GM12801 (cell line): ENCODE data around the gene RNF167.

Source experiments
- TF ChIP-seq, protein P1 (sequence below): IDR thresholded peaks from one replicate; pipeline ENCODE4 v1.5.1; 2011; ENCODE audit warnings: control low read depth; ENCODE audit not compliant: insufficient read length; ENCODE audit errors: extremely low read depth

RNF167 gene

DNA sequence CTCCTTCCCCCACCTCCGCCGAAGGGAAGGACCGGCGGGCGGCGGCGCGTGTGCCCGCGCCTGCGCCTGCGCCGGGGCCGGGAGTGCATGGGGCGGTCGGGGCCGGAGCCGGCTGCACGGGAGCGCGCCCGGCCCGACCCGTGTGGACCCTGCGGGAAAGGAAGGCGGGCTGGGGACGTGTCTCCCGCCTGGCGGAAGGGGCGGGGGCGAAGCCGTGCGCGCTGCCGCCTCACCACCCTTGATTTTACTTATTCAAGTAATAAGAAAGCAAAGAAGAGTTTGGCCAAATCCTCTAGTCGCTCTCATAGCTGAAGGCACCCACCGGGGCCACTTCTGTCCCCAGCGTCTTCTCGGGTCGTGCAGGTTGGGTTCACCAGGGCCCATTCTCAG is 8.9 kb downstream of the RNF167 start:
- TF ChIP-seq, protein P1, sequence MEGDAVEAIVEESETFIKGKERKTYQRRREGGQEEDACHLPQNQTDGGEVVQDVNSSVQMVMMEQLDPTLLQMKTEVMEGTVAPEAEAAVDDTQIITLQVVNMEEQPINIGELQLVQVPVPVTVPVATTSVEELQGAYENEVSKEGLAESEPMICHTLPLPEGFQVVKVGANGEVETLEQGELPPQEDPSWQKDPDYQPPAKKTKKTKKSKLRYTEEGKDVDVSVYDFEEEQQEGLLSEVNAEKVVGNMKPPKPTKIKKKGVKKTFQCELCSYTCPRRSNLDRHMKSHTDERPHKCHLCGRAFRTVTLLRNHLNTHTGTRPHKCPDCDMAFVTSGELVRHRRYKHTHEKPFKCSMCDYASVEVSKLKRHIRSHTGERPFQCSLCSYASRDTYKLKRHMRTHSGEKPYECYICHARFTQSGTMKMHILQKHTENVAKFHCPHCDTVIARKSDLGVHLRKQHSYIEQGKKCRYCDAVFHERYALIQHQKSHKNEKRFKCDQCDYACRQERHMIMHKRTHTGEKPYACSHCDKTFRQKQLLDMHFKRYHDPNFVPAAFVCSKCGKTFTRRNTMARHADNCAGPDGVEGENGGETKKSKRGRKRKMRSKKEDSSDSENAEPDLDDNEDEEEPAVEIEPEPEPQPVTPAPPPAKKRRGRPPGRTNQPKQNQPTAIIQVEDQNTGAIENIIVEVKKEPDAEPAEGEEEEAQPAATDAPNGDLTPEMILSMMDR: no peak

DNA sequence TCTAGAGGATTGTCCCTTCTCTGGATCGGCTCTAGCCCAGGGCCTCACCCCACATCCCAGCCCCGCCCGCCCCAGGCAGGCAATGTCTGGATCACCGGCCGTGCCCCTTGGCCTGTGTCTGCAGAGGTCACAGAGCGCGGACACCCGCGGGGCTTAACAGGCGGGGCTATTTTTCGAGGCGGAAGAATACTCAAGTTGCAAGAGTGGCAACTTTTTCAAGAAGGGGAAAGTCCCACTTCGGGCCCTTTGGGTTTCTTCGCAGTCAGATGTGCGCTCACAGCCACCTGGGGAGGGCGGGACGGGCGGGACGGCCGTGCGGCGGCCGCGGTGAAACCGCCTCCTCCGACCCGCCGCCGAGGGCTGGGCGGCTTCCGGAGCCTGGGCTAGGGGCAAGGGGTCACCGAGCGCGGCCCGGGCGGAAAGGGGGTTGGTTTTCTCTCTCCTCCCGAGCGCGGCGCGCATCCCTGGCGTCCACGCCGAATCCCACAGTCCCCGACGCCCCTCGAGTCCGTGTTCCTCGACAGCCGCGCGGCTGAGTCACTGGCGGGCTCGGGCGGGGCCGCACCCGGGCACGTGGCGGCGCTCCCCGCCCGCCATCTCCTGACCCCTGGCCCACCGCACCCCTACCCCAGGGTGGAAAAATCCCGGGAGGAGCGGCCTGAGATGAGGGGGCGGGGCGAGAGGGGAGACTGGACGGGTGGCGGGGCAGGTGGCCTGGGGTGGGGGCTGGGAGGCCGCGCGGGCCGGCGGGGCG is 9.4 kb downstream of the RNF167 start:
- TF ChIP-seq, protein P1: no peak

DNA sequence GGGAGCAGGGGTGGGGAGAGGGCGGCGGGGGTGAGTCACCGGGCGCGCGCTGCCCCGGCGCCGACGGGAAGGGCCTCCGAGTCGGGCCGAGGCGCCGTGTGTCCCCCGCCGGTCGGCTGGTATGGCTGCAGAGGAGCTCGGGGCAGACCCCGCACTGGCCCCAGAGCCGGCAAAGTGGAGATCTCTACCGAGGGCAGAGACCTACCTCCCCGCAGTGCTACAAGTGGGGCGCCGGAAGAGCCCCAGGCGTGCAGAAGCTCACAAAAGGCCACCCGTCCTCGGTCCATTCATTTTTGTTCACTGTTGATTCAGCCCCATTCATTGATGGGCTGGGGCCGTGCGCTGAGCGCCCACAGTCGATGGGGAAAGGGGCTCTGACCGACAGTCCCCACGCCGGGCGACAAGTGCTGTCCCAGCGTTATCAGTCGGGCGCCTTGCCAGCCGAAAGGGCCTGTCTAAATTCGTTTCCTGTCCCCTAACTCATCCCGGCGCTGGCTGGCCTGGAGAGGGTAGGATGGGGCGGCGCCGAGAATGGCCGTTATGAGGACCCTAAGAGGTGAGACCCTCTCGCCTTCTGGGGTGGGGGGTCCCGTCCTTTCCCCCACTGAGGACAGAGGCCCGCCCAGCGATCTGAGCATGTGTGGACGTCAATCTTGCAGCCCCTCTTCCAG is 10.1 kb downstream of the RNF167 start:
- TF ChIP-seq, protein P1: no peak

DNA sequence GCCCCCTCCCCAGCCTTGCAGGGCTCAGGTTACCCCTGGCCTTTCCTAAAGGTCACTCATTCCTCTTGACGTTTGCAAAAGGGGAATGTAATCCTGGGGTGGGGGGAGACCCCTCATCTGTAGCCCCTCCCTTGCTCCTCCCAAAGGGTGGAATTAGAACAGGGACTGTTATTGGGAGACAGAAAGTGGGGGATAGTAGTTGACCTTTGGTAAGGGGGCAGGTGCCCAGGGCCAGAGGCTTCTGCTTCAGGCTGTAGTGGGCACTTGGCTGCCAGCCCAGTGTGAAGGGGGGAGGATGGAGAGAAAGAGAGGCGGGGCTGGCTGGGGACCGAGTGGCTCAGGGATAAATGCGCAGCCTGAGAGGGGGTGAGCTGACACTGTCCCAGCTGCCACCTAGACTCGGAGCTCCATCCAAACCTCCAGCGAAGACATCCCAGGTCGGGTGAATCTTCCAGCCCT is 10.7 kb downstream of the RNF167 start, which contains the start of gene ENO3:
ENO3 (plus strand) TSS at position 374 of the 459 bp plus-strand sequence. CDS start 711 bp downstream, outside the sequence.
- TF ChIP-seq, protein P1: no peak

DNA sequence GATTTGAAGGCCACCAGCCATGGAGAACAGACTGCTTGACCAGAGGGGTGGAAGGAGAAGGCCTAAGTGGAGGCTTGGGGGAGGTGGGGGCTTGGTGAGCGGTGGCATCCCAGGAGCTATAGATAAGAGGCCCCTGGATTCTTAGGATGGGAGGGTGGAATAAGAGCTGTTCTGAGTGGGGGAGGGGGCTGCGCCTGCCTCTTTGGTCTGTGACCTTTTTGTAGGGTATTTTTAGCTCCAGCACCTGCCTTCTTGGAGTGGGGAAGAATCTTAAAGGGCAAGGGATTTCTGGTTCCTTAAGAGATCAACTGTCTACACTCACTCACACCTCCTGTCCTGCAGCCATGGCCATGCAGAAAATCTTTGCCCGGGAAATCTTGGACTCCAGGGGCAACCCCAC is 11.4 kb downstream of the RNF167 start:
- TF ChIP-seq, protein P1: no peak

DNA sequence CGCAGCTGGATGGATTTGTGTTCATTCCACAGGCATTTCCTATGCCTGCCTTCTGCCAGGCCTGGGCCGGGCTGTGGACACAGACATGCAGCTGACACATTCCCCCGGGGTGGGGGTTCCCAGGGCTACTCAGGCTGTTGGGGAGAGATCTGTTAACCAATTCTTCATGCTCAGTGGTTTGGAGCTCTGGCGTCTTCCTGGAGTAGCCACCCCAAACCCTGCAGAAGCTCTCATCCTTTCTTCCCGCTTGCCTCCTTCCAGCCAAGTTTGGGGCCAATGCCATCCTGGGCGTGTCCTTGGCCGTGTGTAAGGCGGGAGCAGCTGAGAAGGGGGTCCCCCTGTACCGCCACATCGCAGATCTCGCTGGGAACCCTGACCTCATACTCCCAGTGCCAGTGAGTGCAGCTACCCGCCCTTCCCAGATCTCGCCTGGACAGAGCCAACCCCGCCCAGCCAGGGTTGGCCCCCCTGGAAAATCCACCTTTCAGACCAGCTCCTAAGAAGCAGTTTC is 13.4 kb downstream of the RNF167 start:
- TF ChIP-seq, protein P1: no peak

DNA sequence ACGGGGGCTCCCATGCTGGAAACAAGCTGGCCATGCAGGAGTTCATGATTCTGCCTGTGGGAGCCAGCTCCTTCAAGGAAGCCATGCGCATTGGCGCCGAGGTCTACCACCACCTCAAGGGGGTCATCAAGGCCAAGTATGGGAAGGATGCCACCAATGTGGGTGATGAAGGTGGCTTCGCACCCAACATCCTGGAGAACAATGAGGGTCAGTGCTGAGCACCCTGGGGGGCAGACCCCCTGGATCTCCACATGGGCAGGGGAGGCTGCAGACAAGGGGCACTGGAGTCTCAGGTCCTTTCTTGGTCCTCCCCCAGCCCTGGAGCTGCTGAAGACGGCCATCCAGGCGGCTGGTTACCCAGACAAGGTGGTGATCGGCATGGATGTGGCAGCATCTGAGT is 15.0 kb downstream of the RNF167 start:
- TF ChIP-seq, protein P1: no peak
